Liver (tissue), 9 donors: ENCODE data around the gene SECISBP2L. TPM values are rescaled to one million over a fixed set of nuclear protein-coding genes. Genes with fewer than 3 reads are reported as not detected.

Experiments used
- DNase-seq: peaks from one replicate; pipeline ENCODE4 v3.0.0-alpha.2; 2017; ENCODE audit warnings: low spot score
- H3K27ac ChIP-seq, 2 donors: one replicate each; pipeline ENCODE4 v1.7.0; 2013; ENCODE audit warnings: inconsistent platforms in 2 of 2, low read length in 2 of 2, control low read depth in 1 of 2, low read depth in 1 of 2, mild to moderate bottlenecking in 1 of 2
- H3K27me3 ChIP-seq, 4 donors: one replicate each; pipeline versions ENCODE4 v1.6.1 to v1.7.0; 2013; ENCODE audit warnings: low read length in 3 of 4, inconsistent platforms in 1 of 4, mild to moderate bottlenecking in 1 of 4, moderate library complexity in 1 of 4; ENCODE audit not compliant: control insufficient read depth in 4 of 4, insufficient read depth in 4 of 4
- H3K36me3 ChIP-seq, 4 donors: one replicate each; pipeline versions ENCODE4 v1.6.1 to v1.7.0; 2013; ENCODE audit warnings: low read length in 3 of 4, mild to moderate bottlenecking in 3 of 4, low read depth in 1 of 4, moderate library complexity in 1 of 4; ENCODE audit not compliant: control insufficient read depth in 4 of 4, insufficient read depth in 3 of 4
- H3K4me1 ChIP-seq, 4 donors: one replicate each; pipeline versions ENCODE4 v1.6.1 to v1.7.0; 2013; ENCODE audit warnings: low read length in 3 of 4, mild to moderate bottlenecking in 3 of 4, moderate library complexity in 1 of 4; ENCODE audit not compliant: control insufficient read depth in 4 of 4, insufficient read depth in 4 of 4
- H3K4me3 ChIP-seq, 3 donors: one replicate each; pipeline versions ENCODE4 v1.6.1 to v1.7.0; 2013; ENCODE audit warnings: low read length in 3 of 3, control low read depth in 1 of 3, low read depth in 1 of 3, mild to moderate bottlenecking in 1 of 3
- H3K9ac ChIP-seq, 2 donors: one replicate each; pipeline ENCODE4 v1.7.0; 2013; ENCODE audit warnings: low read length in 2 of 2, mild to moderate bottlenecking in 2 of 2, moderate library complexity in 2 of 2, control low read depth in 1 of 2, low read depth in 1 of 2
- H3K9me3 ChIP-seq, 4 donors: one replicate each; pipeline versions ENCODE4 v1.6.1 to v1.7.0; 2013; ENCODE audit warnings: low read length in 3 of 4; ENCODE audit not compliant: control insufficient read depth in 4 of 4
- ATF3 ChIP-seq: IDR thresholded peaks from 2 replicates; pipeline ENCODE4 v1.6.1; 2016; ENCODE audit warnings: antibody characterized with exemption
- CTCF ChIP-seq: fragments of 150-350 bp; IDR thresholded peaks from 2 replicates; pipeline ENCODE4 v1.5.1; 2017; ENCODE audit warnings: improper control_type of control experiment, low read depth, low read length; ENCODE audit not compliant: missing input control
- EGR1 ChIP-seq, 2 donors: IDR thresholded peaks; 2 replicates each; pipeline ENCODE4 v1.6.1; 2016 to 2018; ENCODE audit warnings: antibody characterized with exemption in 2 of 2, low read depth in 2 of 2
- FOXA1 ChIP-seq: IDR thresholded peaks from 2 replicates; pipeline ENCODE4 v1.6.1; 2016; ENCODE audit warnings: antibody characterized with exemption
- FOXA2 ChIP-seq: IDR thresholded peaks from 2 replicates; pipeline ENCODE4 v1.6.1; 2016; ENCODE audit warnings: antibody characterized with exemption
- GABPA ChIP-seq, 2 donors: IDR thresholded peaks in 1 of 2; conservative IDR thresholded peaks in 1 of 2; 2 replicates each; pipeline ENCODE4 v1.6.1; 2016; ENCODE audit warnings: antibody characterized with exemption in 2 of 2, mild to moderate bottlenecking in 1 of 2, moderate library complexity in 1 of 2
- HNF4A ChIP-seq, 2 donors: conservative IDR thresholded peaks; 2 replicates each; pipeline ENCODE4 v1.6.1; 2016; ENCODE audit warnings: antibody characterized with exemption in 2 of 2, mild to moderate bottlenecking in 2 of 2
- HNF4G ChIP-seq: IDR thresholded peaks from 2 replicates; pipeline ENCODE4 v1.6.1; 2016; ENCODE audit warnings: antibody characterized with exemption
- JUND ChIP-seq, 2 donors: IDR thresholded peaks; 2 replicates each; pipeline ENCODE4 v1.6.1; 2016; ENCODE audit warnings: antibody characterized with exemption in 2 of 2
- MAX ChIP-seq: IDR thresholded peaks from 2 replicates; pipeline ENCODE4 v1.6.1; 2016; ENCODE audit warnings: antibody characterized with exemption
- NR2F2 ChIP-seq: IDR thresholded peaks from 2 replicates; pipeline ENCODE4 v1.6.1; 2016; ENCODE audit warnings: antibody characterized with exemption
- RAD21 ChIP-seq, 2 donors: IDR thresholded peaks; 2 replicates each; pipeline ENCODE4 v1.6.1; 2016; ENCODE audit warnings: antibody characterized with exemption in 2 of 2, mild to moderate bottlenecking in 2 of 2
- REST ChIP-seq: IDR thresholded peaks from 2 replicates; pipeline ENCODE4 v1.6.1; 2016; ENCODE audit warnings: antibody characterized with exemption, mild to moderate bottlenecking
- RXRA ChIP-seq, 2 donors: IDR thresholded peaks; 2 replicates each; pipeline ENCODE4 v1.6.1; 2017 to 2018; ENCODE audit warnings: antibody characterized with exemption in 2 of 2, mild to moderate bottlenecking in 1 of 2
- SP1 ChIP-seq: IDR thresholded peaks from 2 replicates; pipeline ENCODE4 v1.6.1; 2018; ENCODE audit warnings: antibody characterized with exemption, mild to moderate bottlenecking
- TAF1 ChIP-seq: conservative IDR thresholded peaks from 2 replicates; pipeline ENCODE4 v1.6.1; 2016; ENCODE audit warnings: antibody characterized with exemption, mild to moderate bottlenecking
- YY1 ChIP-seq: IDR thresholded peaks from 2 replicates; pipeline ENCODE4 v1.6.1; 2016; ENCODE audit warnings: antibody characterized with exemption, mild to moderate bottlenecking
- ZBTB33 ChIP-seq: IDR thresholded peaks from 2 replicates; pipeline ENCODE4 v1.6.1; 2016; ENCODE audit warnings: antibody characterized with exemption
- WGBS: extraction: QIAGEN DNeasy Blood & Tissue Kit; methylation state at CpG from one replicate; pipeline ENCODE4 v1.1.7; 2013; 5-methylcytosine and 5-hydroxymethylcytosine counted together
- polyA plus RNA-seq, 2 donors: library from polyadenylated mRNA; stranded (reverse) in 1 of 2; unstranded in 1 of 2; fragments of 200-250 nt in 1 of 2; fragments of >200 nt in 1 of 2; fragmentation: Nextera tagmentation in 1 of 2; extraction: Ambion mirVana in 1 of 2; gene quantifications; one replicate each; pipeline versions ENCODE4 v1.2.1 to v1.2.3, GENCODE V29; 2013 to 2015
- total RNA-seq, 2 donors: library from RNA; depleted of rRNA; stranded (reverse); fragments of >200 nt; gene quantifications; one replicate each; pipeline ENCODE4 v1.2.3, GENCODE V29; 2014
- donor health status: healthy.
- donor health status: healthy.
- donor health status: healthy.
- donor health status: healthy.
- donor health status: healthy.

The SECISBP2L gene
- total and polyA plus RNA-seq, 4 donors: 5.7 to 15.7 (median 14.3) TPM

- no peak for TF ChIP-seq REST
Measured at GRCh38 chr15:48999314-48999713, 46.9 kb downstream of the SECISBP2L start (continued).

- H3K4me1 ChIP-seq: no peaks in the 10 kb centered on the region
- no peak overlapping the region for H3K27ac ChIP-seq
- H3K4me3 ChIP-seq: no peak overlapping the region
- no peak for TF ChIP-seq GABPA (IDR thresholded peaks at IDR 0.05 in 1 of 2, conservative IDR thresholded peaks at IDR 0.05 in 1 of 2)
- H3K9me3 ChIP-seq: no peaks in the 10 kb centered on the region
- no peak for DNase-seq
- H3K27me3 ChIP-seq: no peaks in the 10 kb centered on the region
- 98% methylated on average over 2 of the region's 2 CpGs for WGBS
- H3K9ac ChIP-seq: no peak overlapping the region
- peaks cover 15 to 56% (median 32%) of the 10 kb centered on the region in 4 donors for H3K36me3 ChIP-seq
Measured at GRCh38 chr15:48996276-48996675, 50.0 kb downstream of the SECISBP2L start.

GRCh38 chr15:48993380-48993779, 52.9 kb downstream of the SECISBP2L start:
- Histone ChIP-seq H3K36me3 (peaks cover 7 to 43% (median 23%) of the 10 kb centered on the region in 4 donors), H3K27ac (no peak overlapping the region), H3K9me3 (no peaks in the 10 kb centered on the region), H3K27me3 (no peaks in the 10 kb centered on the region), H3K9ac (no peak overlapping the region), H3K4me1 (no peaks in the 10 kb centered on the region), H3K4me3 (no peak overlapping the region)
- no peak for TF ChIP-seq FOXA2
- no peak for TF ChIP-seq JUND (IDR thresholded peaks at IDR 0.05)
- no peak for TF ChIP-seq RAD21 (IDR thresholded peaks at IDR 0.05)
- TF ChIP-seq FOXA1: no peak
- TF ChIP-seq GABPA (IDR thresholded peaks at IDR 0.05 in 1 of 2, conservative IDR thresholded peaks at IDR 0.05 in 1 of 2): no peak
- TF ChIP-seq CTCF: no peak
- no peak for TF ChIP-seq NR2F2
- no peak for TF ChIP-seq YY1
- TF ChIP-seq TAF1: no peak
- TF ChIP-seq SP1: no peak
- TF ChIP-seq MAX: no peak
- no peak for TF ChIP-seq ZBTB33
- TF ChIP-seq ATF3: no peak
- TF ChIP-seq EGR1 (IDR thresholded peaks at IDR 0.05; ENCODE audit: low read depth in 2 of 2): no peak
- TF ChIP-seq REST: no peak
- TF ChIP-seq HNF4A (conservative IDR thresholded peaks at IDR 0.05): no peak
- TF ChIP-seq HNF4G: no peak
- no peak for TF ChIP-seq RXRA (IDR thresholded peaks at IDR 0.05)
- no peak for DNase-seq
